D721Med (cell line): ENCODE measurements around the gene WWC2.

Source experiments
- DNase-seq: peaks from one replicate; pipeline ENCODE4 v3.0.0; 2011; ENCODE audit warnings: low spot score; ENCODE audit not compliant: insufficient read length
- FAIRE-seq: peaks from 2 replicates; lab custom pipeline; 2011; peaks lifted over from hg19 to GRCh38; lab: Jason Lieb, UNC
- TF ChIP-seq, protein P1 (sequence below): IDR thresholded peaks from 2 replicates; pipeline ENCODE4 v1.5.1; 2012; ENCODE audit warnings: mild to moderate bottlenecking, control low read depth; ENCODE audit not compliant: insufficient read depth; ENCODE audit errors: missing control alignments

The WWC2 gene

DNA sequence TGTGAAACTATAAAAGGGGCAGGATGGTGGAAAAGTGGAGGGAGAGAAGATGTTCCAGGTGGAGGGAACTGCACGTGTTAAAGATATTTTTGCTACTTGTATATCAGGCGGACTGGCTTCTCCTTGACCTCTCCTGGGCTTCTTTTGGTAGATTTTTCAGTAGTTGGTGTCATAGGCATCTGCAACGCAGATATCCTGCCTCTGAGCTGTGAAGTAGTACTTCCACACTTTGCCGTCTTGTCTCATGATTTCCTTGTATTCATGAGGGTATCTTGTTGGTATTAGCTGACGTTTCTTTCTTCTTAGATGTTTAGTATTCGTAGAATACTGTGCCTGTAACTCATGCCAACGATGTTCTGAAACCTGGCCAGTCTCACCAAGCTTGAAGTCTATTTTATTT, 81.0 kb downstream of the WWC2 start:
- TF ChIP-seq, protein P1, sequence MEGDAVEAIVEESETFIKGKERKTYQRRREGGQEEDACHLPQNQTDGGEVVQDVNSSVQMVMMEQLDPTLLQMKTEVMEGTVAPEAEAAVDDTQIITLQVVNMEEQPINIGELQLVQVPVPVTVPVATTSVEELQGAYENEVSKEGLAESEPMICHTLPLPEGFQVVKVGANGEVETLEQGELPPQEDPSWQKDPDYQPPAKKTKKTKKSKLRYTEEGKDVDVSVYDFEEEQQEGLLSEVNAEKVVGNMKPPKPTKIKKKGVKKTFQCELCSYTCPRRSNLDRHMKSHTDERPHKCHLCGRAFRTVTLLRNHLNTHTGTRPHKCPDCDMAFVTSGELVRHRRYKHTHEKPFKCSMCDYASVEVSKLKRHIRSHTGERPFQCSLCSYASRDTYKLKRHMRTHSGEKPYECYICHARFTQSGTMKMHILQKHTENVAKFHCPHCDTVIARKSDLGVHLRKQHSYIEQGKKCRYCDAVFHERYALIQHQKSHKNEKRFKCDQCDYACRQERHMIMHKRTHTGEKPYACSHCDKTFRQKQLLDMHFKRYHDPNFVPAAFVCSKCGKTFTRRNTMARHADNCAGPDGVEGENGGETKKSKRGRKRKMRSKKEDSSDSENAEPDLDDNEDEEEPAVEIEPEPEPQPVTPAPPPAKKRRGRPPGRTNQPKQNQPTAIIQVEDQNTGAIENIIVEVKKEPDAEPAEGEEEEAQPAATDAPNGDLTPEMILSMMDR = no peak
- FAIRE-seq (no peak), DNase-seq (no peak)

DNA sequence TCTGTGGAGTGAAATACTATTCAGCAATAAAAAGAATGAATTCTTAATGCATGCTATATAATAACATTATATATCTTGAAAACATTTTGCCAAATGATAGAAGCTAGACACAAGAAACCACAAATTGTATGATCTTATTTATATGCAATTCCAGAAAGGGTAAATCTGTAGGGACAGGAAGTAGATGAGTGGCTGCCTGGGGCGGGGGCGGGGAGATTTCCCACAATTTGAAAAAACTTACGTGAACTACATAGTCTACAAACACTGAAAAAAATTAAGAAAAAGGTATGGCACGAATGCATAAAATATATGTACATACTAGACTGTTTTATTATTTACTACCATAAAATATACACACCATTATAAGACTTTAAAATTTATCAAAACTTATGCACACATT, 81.6 kb downstream of the WWC2 start:
- TF ChIP-seq, protein P1 = no peak
- no peak for FAIRE-seq
- DNase-seq = no peak

DNA sequence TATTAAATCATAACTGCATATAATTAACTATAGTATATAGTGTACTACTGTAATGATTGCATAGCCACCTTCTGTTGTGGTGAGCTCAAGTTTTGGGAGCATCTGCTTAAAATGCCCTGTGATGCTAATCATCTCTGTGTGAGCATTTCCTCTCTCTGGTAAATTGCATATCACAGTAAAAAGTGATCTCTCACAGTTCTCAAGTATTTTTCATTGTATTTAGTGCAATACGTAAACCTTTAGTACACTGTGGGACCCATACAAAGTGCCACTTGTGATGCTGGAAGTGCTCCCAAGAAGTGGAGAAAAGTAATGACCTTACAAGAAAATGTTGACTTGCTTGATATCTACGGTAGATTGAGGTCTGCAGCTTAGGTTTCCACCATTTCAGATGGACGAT, 82.0 kb downstream of the WWC2 start:
- no peak for FAIRE-seq
- DNase-seq = no peak
- TF ChIP-seq, protein P1 = no peak

DNA sequence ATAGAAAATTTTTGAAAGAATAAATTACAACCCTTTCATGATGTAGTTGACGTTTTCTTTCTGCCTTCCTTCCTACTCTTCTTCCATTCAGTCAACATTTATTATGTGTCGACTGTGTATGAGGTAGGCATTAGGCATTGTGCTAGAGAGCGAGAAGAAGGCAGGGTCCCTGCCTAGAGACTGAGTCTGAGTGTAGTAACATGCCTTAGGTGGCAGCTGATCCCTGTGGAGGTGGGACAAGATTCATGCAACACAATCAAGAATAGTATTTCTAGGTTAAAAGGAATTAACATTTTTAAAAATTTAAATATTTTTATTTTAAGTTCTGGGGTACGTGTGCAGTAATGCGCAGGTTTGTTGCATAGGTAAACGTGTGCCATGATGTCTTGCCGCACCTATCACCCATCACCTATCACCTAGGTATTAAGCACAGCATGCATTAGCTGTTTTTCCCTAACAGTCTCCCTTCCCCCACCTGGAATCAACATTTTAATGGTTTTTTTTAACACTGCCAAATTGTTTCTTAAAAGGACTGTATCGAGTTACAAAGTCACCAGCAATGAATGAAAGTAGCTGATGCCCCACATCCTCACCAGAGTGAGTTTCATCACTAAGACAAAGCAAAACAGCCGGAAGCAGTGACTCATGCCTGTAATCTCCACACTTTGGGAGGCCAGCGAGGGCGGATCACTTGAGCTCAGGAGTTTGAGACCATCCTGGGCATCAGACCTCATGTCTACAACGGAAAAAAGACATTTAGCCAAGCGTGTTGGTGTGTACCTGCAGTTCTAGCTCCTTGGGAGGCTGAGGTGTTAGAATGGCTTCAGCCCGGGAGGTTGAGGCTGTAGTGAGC, 84.0 kb downstream of the WWC2 start:
- DNase-seq (no peak), FAIRE-seq (no peak)

DNA sequence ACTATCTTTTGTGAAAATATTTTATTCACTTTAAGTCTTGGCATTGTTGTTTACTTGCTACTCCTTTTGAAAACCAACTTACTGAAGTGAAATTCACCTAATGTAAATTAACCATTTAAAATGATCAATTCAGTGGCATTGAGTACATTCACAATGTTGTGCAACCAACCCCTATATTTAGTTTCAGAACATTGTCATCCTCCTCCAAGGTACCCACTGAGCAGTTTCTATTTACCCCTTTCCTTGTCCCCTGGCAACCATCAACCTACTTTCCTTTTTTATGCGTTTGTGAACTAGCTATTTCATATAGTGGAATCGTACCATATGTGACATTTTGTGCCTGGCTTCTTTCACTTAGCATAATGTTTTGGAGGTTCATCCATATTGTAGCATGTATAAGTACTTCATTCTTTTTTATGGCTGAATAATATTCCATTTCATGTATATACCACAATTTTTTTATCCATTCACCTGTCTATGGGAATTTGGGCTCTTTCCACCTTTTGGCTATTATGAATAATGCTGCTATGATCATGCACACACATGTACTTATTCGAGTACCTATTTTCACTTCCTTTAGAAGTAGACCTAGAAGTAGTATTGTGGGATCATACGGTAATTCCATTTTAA, 85.0 kb downstream of the WWC2 start:
- TF ChIP-seq, protein P1 = no peak
- DNase-seq (no peak), FAIRE-seq (no peak)

More for the DNA sequence above, 84.0 kb downstream of the WWC2 start:
- TF ChIP-seq, protein P1 = no peak

DNA sequence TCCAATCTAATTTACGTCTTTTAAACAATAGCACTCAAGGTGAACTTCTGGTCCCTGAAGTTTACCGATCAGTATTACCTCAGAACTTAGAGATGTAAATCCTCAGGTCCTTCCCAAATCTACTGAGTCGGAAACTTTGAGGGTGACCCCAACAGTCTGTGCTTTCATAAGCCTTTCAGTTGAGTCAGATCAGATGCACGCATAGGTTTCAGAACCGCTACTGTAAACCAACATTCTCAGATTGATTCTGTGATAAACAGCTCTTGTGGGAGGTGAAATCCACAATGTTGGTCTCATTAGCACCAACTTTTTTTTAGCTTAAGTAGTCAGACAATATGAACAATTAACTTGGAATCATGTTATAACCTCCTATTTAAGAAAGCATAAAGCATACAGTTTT, 86.0 kb downstream of the WWC2 start:
- FAIRE-seq (no peak), DNase-seq (no peak)
- TF ChIP-seq, protein P1 = no peak

DNA sequence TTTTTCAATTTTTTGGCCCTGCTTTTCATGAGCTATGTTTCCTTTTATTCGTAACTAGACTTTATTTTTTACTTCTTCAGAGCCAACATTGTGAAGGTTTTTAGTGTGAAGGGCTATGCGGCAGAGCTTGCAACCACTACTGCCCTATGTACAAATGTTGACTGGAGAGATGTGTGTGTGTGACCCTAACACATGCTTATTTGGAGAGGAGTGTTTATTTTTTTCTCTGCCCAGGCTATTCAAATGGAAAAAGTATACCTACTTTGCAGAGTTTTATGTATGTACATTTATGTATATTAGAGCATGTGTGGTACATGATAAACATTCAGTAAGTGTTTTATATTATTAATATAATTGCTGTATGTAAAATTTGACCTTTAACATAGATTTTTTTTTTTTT, 86.5 kb downstream of the WWC2 start:
- FAIRE-seq (no peak), DNase-seq (no peak)
- TF ChIP-seq, protein P1 = no peak
